Measurements from ENCODE around the gene TMEM187. TPM values are rescaled to one million over a fixed set of nuclear protein-coding genes. Genes with fewer than 3 reads are reported as not detected.

Gene TMEM187
- total and polyA plus RNA-seq, 10 of the 15 experiments (the other 5 are each of a cell fraction or from before 2014, with no cell fraction given) = 0.45 to 8.5 (median 4.1) TPM

DNA sequence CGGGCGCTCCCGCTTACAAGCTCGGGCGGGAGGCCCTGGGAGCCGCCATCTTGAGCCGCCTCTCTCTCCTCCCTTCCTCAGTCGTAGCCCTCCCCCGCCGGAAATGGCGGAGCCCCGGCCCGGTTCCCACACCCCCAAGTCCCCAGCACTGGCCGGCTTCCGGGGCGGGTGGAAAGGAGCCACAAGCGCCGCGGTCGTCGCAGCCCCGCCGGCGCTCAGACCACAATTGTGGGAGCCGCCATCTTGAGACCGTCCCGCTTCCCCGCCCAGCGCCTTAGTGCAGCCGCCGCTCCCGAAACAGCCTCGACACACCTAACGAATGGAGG lies 1.5 kb upstream of the TMEM187 start (continued):
- TF ChIP-seq CUX1 (IDR thresholded peaks at IDR 0.05; ENCODE audit: insufficient replicate concordance, low read depth, low read length) (no peak), FOXM1 (IDR thresholded peaks at IDR 0.05; ENCODE audit: low read depth, low read length) (no peak), BMI1 (IDR thresholded peaks at IDR 0.05; ENCODE audit: borderline replicate concordance) (no peak), SMAD5 (IDR thresholded peaks at IDR 0.05; ENCODE audit: low read depth) (no peak), SP1 (IDR thresholded peaks at IDR 0.05; ENCODE audit: low read depth, low read length) (no peak), MYC (IDR thresholded peaks at IDR 0.05; ENCODE audit: insufficient read depth, insufficient read length, insufficient replicate concordance, low read length, severe bottlenecking) (no peak), POU2F2 (IDR thresholded peaks at IDR 0.05; ENCODE audit: borderline replicate concordance, low read depth, low read length) (no peak), MYB (IDR thresholded peaks at IDR 0.05; ENCODE audit: borderline replicate concordance, low read depth, low read length) (no peak), STAT3 (IDR thresholded peaks at IDR 0.05; ENCODE audit: low read depth, low read length) (no peak), ESRRA (IDR thresholded peaks at IDR 0.05; ENCODE audit: low read length) (no peak), BRCA1 (IDR thresholded peaks at IDR 0.05; ENCODE audit: low read depth, low read length) (no peak), BCL11A (IDR thresholded peaks at IDR 0.05; ENCODE audit: low read depth, low read length) (no peak), TCF7 (IDR thresholded peaks at IDR 0.05; ENCODE audit: borderline replicate concordance) (no peak), CHD4 (IDR thresholded peaks at IDR 0.05) (no peak), FOS (IDR thresholded peaks at IDR 0.05; ENCODE audit: borderline replicate concordance, extremely low read depth, insufficient read length) (no peak), TCF12 (IDR thresholded peaks at IDR 0.05; ENCODE audit: low read depth, low read length) (peak; percentile 9; the same call in 1 of the 2 replicates), RFX5 (IDR thresholded peaks at IDR 0.05; ENCODE audit: low read depth, low read length) (no peak), SPI1 (IDR thresholded peaks at IDR 0.05; ENCODE audit: borderline replicate concordance, insufficient read depth, low read depth, low read length) (no peak), IRF4 (IDR thresholded peaks at IDR 0.05; ENCODE audit: low read depth, low read length) (no peak), CHD2 (IDR thresholded peaks at IDR 0.05; ENCODE audit: borderline replicate concordance, low read depth, low read length) (peak; percentile 74), NR2C2 (IDR thresholded peaks at IDR 0.05; ENCODE audit: borderline replicate concordance, control insufficient read depth, insufficient read length, low read depth) (no peak)
- TF ChIP-seq, protein P1, sequence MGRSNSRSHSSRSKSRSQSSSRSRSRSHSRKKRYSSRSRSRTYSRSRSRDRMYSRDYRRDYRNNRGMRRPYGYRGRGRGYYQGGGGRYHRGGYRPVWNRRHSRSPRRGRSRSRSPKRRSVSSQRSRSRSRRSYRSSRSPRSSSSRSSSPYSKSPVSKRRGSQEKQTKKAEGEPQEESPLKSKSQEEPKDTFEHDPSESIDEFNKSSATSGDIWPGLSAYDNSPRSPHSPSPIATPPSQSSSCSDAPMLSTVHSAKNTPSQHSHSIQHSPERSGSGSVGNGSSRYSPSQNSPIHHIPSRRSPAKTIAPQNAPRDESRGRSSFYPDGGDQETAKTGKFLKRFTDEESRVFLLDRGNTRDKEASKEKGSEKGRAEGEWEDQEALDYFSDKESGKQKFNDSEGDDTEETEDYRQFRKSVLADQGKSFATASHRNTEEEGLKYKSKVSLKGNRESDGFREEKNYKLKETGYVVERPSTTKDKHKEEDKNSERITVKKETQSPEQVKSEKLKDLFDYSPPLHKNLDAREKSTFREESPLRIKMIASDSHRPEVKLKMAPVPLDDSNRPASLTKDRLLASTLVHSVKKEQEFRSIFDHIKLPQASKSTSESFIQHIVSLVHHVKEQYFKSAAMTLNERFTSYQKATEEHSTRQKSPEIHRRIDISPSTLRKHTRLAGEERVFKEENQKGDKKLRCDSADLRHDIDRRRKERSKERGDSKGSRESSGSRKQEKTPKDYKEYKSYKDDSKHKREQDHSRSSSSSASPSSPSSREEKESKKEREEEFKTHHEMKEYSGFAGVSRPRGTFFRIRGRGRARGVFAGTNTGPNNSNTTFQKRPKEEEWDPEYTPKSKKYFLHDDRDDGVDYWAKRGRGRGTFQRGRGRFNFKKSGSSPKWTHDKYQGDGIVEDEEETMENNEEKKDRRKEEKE (IDR thresholded peaks at IDR 0.05) = no peak
- TF ChIP-seq, protein P2, sequence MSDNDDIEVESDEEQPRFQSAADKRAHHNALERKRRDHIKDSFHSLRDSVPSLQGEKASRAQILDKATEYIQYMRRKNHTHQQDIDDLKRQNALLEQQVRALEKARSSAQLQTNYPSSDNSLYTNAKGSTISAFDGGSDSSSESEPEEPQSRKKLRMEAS (IDR thresholded peaks at IDR 0.05; ENCODE audit: low read depth, low read length) = no peak
- TF ChIP-seq, protein P3, sequence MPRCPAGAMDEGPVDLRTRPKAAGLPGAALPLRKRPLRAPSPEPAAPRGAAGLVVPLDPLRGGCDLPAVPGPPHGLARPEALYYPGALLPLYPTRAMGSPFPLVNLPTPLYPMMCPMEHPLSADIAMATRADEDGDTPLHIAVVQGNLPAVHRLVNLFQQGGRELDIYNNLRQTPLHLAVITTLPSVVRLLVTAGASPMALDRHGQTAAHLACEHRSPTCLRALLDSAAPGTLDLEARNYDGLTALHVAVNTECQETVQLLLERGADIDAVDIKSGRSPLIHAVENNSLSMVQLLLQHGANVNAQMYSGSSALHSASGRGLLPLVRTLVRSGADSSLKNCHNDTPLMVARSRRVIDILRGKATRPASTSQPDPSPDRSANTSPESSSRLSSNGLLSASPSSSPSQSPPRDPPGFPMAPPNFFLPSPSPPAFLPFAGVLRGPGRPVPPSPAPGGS (IDR thresholded peaks at IDR 0.05; ENCODE audit: borderline replicate concordance, insufficient read depth, low read depth, low read length, poor library complexity, severe bottlenecking) = peak; percentile 5

Data from GM12878 (cell line).